ENCODE results near the gene CERS6.

DNA sequence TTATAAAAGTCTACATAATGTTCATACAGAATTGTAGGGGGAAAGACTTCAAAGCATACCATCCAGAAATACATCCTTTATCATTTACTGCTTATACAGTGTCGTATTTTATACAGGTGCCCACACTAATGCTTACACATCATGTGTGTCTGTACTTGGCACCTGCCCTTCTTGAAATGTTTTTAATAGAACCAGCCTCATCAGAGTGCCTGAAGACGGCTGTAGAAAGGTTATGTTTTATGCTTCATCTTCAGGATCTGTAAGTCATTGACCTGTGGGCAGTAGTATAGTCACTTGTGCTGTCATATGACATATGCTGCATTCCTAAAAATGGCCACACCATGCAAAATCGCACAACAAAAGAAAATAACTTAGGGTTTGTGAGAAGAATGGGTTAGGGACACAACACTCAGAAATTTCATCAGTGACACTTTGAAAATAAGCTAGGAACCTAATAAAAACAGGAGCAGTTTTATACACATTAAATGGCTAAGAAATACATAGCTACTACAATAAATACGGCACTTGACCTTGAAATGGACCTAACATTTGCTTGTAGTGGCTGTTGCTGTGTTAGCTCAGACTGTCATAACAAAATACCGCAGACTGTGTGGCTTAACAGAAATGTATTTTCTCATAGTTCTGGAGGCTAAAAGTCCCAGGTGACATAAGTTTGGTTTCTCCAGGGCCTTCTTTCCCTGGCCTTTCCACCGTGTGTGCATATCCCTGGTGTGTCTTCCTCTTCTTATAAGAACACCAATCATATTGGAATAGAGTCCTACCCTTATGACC, 112.6 kb downstream of the CERS6 start:
- TF ChIP-seq, protein P1, sequence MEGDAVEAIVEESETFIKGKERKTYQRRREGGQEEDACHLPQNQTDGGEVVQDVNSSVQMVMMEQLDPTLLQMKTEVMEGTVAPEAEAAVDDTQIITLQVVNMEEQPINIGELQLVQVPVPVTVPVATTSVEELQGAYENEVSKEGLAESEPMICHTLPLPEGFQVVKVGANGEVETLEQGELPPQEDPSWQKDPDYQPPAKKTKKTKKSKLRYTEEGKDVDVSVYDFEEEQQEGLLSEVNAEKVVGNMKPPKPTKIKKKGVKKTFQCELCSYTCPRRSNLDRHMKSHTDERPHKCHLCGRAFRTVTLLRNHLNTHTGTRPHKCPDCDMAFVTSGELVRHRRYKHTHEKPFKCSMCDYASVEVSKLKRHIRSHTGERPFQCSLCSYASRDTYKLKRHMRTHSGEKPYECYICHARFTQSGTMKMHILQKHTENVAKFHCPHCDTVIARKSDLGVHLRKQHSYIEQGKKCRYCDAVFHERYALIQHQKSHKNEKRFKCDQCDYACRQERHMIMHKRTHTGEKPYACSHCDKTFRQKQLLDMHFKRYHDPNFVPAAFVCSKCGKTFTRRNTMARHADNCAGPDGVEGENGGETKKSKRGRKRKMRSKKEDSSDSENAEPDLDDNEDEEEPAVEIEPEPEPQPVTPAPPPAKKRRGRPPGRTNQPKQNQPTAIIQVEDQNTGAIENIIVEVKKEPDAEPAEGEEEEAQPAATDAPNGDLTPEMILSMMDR (conservative IDR thresholded peaks at IDR 0.05), result no peak
- TF ChIP-seq ZFX (IDR thresholded peaks at IDR 0.05), result no peak
